K562 (cell line): Measurements from ENCODE around the gene POLRMT. TPM values are rescaled to one million over a fixed set of nuclear protein-coding genes. Genes with fewer than 3 reads are reported as not detected.

Source experiments
- CC2D1A ChIP-seq: fragments of 450-650 bp; IDR thresholded peaks from 2 replicates; pipeline ENCODE4 v1.6.1; 2017; ENCODE audit warnings: mild to moderate bottlenecking
- CHCHD3 ChIP-seq: fragments of 250-450 bp; sonication (Bioruptor Pico); IDR thresholded peaks from 2 replicates; pipeline ENCODE4 v2.1.2; 2022; ENCODE audit warnings: mild to moderate bottlenecking
- ETS2 ChIP-seq: IDR thresholded peaks from 2 replicates; pipeline ENCODE4 v1.6.1; 2016; ENCODE audit warnings: borderline replicate concordance, missing genetic modification characterization, mild to moderate bottlenecking, moderate library complexity, missing compliant biosample characterization; ENCODE audit not compliant: poor library complexity, severe bottlenecking
- JUNB ChIP-seq: fragments of 450-650 bp; formaldehyde crosslinking; conservative IDR thresholded peaks from 2 replicates; pipeline ENCODE4 v1.4.0; 2020; ENCODE audit warnings: mild to moderate bottlenecking
- L3MBTL2 ChIP-seq: fragments of 450-650 bp; IDR thresholded peaks from 2 replicates; pipeline ENCODE4 v1.6.1; 2016; ENCODE audit warnings: mild to moderate bottlenecking, moderate library complexity
- MTA1 ChIP-seq: fragments of 450-650 bp; IDR thresholded peaks from 2 replicates; pipeline ENCODE4 v1.6.1; 2017; ENCODE audit warnings: borderline replicate concordance
- NONO ChIP-seq, 2 experiments: fragments of 200-400 bp in 1 of 2; fragments of 450-650 bp in 1 of 2; formaldehyde crosslinking in 1 of 2; IDR thresholded peaks; 2 replicates each; pipeline ENCODE4 v1.6.1; 2017; ENCODE audit warnings: low read depth in 2 of 2, mild to moderate bottlenecking in 2 of 2, moderate library complexity in 2 of 2, low read length in 1 of 2
- POLR2AphosphoS2 ChIP-seq: IDR thresholded peaks from 2 replicates; pipeline ENCODE4 v1.6.1; 2012; ENCODE audit warnings: low read length, improper control_type of control experiment
- RBFOX2 ChIP-seq: fragments of 200-400 bp; formaldehyde crosslinking; IDR thresholded peaks from 2 replicates; pipeline ENCODE4 v1.6.1; 2017; ENCODE audit warnings: low read depth, mild to moderate bottlenecking, low read length, moderate library complexity
- ZBTB7A ChIP-seq: IDR thresholded peaks from 2 replicates; pipeline ENCODE4 v1.6.1; 2011; ENCODE audit warnings: low read depth, mild to moderate bottlenecking, low read length, moderate library complexity, borderline replicate concordance; ENCODE audit not compliant: control insufficient read depth
- ZNF224 ChIP-seq: sonication (generic); formaldehyde crosslinking; IDR thresholded peaks from 2 replicates; pipeline ENCODE4 v1.8.0; 2022; ENCODE audit warnings: mild to moderate bottlenecking, missing genetic modification reagents
- ZNF232 ChIP-seq: sonication (generic); formaldehyde crosslinking; IDR thresholded peaks from 2 replicates; pipeline ENCODE4 v1.8.0; 2022; ENCODE audit warnings: mild to moderate bottlenecking, missing genetic modification reagents
- ZNF316 ChIP-seq: fragments of 450-650 bp; IDR thresholded peaks from 2 replicates; pipeline ENCODE4 v1.6.1; 2016
- ZNF551 ChIP-seq: fragments of 250-450 bp; sonication (Bioruptor Pico); IDR thresholded peaks from 2 replicates; pipeline ENCODE4 v1.5.0; 2021; ENCODE audit warnings: mild to moderate bottlenecking, moderate library complexity
- ZNF584 ChIP-seq: fragments of 200-800 bp; sonication (Bioruptor generic); IDR thresholded peaks from 2 replicates; pipeline ENCODE4 v1.6.1; 2016; ENCODE audit warnings: low read depth, mild to moderate bottlenecking, missing genetic modification characterization, missing compliant biosample characterization
- ZNF764 ChIP-seq: fragments of 250-450 bp; sonication (Bioruptor Pico); IDR thresholded peaks from 2 replicates; pipeline ENCODE4 v1.4.0; 2020; ENCODE audit warnings: low read depth, mild to moderate bottlenecking, moderate library complexity
- polyA plus RNA-seq, 8 experiments: library from polyadenylated mRNA; depleted of rRNA in 4 of 8; stranded (reverse) in 5 of 8; unstranded in 3 of 8; fragments of >200 nt; fragmentation: Nextera tagmentation in 2 of 8; fragmentation: Illumina TruSeq in 1 of 8; extraction: Ambion mirVana in 2 of 8; extraction: Trizol in 1 of 8; gene quantifications; 2 replicates each; pipeline versions ENCODE4 v1.2.1 to v1.2.3, GENCODE V29; 2011 to 2014; ENCODE audit warnings: inconsistent platforms in 1 of 8, missing spikeins in 1 of 8
- total RNA-seq, 7 experiments: library from RNA; depleted of rRNA in 6 of 7; stranded (reverse); fragments of >200 nt in 6 of 7; fragmentation: Illumina TruSeq in 2 of 7; extraction: Trizol in 2 of 7; gene quantifications; 2 replicates each; pipeline versions ENCODE4 v1.2.1 to v1.2.3, GENCODE V29; 2011 to 2021; ENCODE audit warnings: low replicate concordance in 1 of 7
- TF ChIP-seq, protein P1 (sequence below): sonication (generic); formaldehyde crosslinking; IDR thresholded peaks from 2 replicates; pipeline ENCODE4 v1.8.0; 2022; ENCODE audit warnings: mild to moderate bottlenecking, missing genetic modification reagents
- TF ChIP-seq, protein P2 (sequence below): fragments of 450-650 bp; formaldehyde crosslinking; IDR thresholded peaks from 2 replicates; pipeline ENCODE4 v1.4.0; 2020; ENCODE audit warnings: mild to moderate bottlenecking
- TF ChIP-seq, protein P3 (sequence below): fragments of 450-650 bp; IDR thresholded peaks from 2 replicates; pipeline ENCODE4 v1.6.1; 2017; ENCODE audit warnings: antibody characterized with exemption
- TF ChIP-seq, protein P4 (sequence below): fragments of 450-650 bp; formaldehyde crosslinking; IDR thresholded peaks from 2 replicates; pipeline ENCODE4 v1.4.0; 2020; ENCODE audit warnings: mild to moderate bottlenecking, moderate library complexity
- TF ChIP-seq, protein P5 (sequence below): sonication (generic); formaldehyde crosslinking; IDR thresholded peaks from 2 replicates; pipeline ENCODE4 v1.8.0; 2023; ENCODE audit warnings: mild to moderate bottlenecking, missing genetic modification reagents

POLRMT gene
- total and polyA plus RNA-seq, 9 of the 15 experiments (the other 6 are each of a cell fraction or from before 2014, with no cell fraction given) = 30.3 to 144 (median 68.0) TPM

DNA sequence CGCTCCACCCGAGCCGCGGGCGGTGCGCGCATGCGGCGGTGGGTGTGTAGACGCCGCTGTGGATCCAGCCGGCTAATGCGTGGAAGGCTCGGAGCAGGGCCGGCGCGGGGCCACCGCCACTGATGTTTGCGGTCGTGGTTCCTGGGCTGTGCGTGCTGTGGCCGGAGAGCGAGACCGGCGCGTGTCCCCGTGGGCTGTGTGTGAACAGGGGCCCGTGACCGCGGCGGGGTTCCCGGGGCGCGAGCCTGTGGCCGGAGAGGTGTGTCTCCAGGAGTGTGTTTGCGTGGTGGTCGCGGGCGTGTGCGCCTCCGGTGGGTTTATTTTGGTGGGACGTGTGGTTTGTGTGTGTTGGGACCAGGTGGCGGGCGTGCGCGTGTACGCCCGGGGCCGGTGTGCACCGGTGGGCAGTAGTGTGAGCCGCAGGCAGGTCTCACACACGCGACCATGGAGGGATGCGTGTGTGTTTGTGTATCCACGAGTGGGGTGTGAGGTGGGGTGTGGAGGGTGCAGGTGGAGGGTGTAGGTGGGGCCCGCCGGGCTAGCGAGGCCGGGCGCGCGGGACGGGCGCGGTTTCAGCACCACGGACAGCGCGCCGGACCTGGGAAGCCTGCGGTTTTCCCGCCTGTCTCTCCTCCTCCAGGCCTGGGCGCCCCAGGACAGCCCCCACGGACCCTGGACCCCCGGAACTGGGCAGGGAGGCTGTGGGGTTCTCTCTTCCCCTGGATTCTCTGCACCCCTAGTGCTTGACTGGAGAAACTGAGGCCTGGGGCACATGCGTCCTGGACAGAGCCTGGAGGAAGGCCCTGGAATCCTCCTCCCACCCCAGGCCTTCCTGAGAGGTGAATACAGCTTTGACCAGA is 42.0 kb downstream of the POLRMT start (continued):
- TF ChIP-seq POLR2AphosphoS2 = no peak
- no peak for TF ChIP-seq ETS2
- TF ChIP-seq, protein P1, sequence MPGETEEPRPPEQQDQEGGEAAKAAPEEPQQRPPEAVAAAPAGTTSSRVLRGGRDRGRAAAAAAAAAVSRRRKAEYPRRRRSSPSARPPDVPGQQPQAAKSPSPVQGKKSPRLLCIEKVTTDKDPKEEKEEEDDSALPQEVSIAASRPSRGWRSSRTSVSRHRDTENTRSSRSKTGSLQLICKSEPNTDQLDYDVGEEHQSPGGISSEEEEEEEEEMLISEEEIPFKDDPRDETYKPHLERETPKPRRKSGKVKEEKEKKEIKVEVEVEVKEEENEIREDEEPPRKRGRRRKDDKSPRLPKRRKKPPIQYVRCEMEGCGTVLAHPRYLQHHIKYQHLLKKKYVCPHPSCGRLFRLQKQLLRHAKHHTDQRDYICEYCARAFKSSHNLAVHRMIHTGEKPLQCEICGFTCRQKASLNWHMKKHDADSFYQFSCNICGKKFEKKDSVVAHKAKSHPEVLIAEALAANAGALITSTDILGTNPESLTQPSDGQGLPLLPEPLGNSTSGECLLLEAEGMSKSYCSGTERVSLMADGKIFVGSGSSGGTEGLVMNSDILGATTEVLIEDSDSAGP (CRISPR knock-in tag) = no peak
- no peak for TF ChIP-seq ZNF224 (CRISPR knock-in tag)
- TF ChIP-seq, protein P2, sequence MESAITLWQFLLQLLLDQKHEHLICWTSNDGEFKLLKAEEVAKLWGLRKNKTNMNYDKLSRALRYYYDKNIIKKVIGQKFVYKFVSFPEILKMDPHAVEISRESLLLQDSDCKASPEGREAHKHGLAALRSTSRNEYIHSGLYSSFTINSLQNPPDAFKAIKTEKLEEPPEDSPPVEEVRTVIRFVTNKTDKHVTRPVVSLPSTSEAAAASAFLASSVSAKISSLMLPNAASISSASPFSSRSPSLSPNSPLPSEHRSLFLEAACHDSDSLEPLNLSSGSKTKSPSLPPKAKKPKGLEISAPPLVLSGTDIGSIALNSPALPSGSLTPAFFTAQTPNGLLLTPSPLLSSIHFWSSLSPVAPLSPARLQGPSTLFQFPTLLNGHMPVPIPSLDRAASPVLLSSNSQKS = no peak
- no peak for TF ChIP-seq ZNF316
- TF ChIP-seq, protein P3, sequence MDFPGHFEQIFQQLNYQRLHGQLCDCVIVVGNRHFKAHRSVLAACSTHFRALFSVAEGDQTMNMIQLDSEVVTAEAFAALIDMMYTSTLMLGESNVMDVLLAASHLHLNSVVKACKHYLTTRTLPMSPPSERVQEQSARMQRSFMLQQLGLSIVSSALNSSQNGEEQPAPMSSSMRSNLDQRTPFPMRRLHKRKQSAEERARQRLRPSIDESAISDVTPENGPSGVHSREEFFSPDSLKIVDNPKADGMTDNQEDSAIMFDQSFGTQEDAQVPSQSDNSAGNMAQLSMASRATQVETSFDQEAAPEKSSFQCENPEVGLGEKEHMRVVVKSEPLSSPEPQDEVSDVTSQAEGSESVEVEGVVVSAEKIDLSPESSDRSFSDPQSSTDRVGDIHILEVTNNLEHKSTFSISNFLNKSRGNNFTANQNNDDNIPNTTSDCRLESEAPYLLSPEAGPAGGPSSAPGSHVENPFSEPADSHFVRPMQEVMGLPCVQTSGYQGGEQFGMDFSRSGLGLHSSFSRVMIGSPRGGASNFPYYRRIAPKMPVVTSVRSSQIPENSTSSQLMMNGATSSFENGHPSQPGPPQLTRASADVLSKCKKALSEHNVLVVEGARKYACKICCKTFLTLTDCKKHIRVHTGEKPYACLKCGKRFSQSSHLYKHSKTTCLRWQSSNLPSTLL = no peak
- no peak for TF ChIP-seq L3MBTL2
- peak; percentile 47; the same call in 1 of the 2 replicates for TF ChIP-seq ZBTB7A
- no peak for TF ChIP-seq CHCHD3 (CRISPR knock-in tag)
- TF ChIP-seq ZNF551 (CRISPR knock-in tag) = no peak
- TF ChIP-seq ZNF764 = no peak
- TF ChIP-seq ZNF232 (CRISPR knock-in tag) = 0 out of 2 replicates have a peak, but pooled peaks have one; percentile 29
- no peak for TF ChIP-seq MTA1
- TF ChIP-seq, protein P4, sequence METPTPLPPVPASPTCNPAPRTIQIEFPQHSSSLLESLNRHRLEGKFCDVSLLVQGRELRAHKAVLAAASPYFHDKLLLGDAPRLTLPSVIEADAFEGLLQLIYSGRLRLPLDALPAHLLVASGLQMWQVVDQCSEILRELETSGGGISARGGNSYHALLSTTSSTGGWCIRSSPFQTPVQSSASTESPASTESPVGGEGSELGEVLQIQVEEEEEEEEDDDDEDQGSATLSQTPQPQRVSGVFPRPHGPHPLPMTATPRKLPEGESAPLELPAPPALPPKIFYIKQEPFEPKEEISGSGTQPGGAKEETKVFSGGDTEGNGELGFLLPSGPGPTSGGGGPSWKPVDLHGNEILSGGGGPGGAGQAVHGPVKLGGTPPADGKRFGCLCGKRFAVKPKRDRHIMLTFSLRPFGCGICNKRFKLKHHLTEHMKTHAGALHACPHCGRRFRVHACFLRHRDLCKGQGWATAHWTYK (CRISPR knock-in tag) = no peak
- no peak for TF ChIP-seq ZNF584
- TF ChIP-seq RBFOX2 = no peak
- TF ChIP-seq, protein P5, sequence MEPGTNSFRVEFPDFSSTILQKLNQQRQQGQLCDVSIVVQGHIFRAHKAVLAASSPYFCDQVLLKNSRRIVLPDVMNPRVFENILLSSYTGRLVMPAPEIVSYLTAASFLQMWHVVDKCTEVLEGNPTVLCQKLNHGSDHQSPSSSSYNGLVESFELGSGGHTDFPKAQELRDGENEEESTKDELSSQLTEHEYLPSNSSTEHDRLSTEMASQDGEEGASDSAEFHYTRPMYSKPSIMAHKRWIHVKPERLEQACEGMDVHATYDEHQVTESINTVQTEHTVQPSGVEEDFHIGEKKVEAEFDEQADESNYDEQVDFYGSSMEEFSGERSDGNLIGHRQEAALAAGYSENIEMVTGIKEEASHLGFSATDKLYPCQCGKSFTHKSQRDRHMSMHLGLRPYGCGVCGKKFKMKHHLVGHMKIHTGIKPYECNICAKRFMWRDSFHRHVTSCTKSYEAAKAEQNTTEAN (CRISPR knock-in tag) = no peak
- TF ChIP-seq CC2D1A = no peak
- no peak for TF ChIP-seq JUNB
- TF ChIP-seq NONO (IDR thresholded peaks at IDR 0.05; ENCODE audit: low read depth in 2 of 2, low read length in 1 of 2) = no peak
